ENCODE results near the gene EXOC2. TPM values are rescaled to one million over a fixed set of nuclear protein-coding genes. Genes with fewer than 3 reads are reported as not detected.

Gene EXOC2
- total RNA-seq, 1 donor from 2014 or later, result 22.6 TPM

GRCh38 chr6:678520-678919, 14.4 kb downstream of the EXOC2 start:
- H3K4me3 Mint-ChIP-seq, result no peak overlapping the region
- no peak for DNase-seq (ENCODE audit: low read depth, low spot score)
- peaks cover 8% of the 10 kb centered on the region for H3K36me3 Mint-ChIP-seq (ENCODE audit: low read depth)
- H3K9me3 Mint-ChIP-seq, result no peaks in the 10 kb centered on the region
- H3K4me1 Mint-ChIP-seq, result peaks cover 21% of the 10 kb centered on the region
- H3K27ac Mint-ChIP-seq (ENCODE audit: unreplicated experiment), result no peak overlapping the region
- no peak for TF ChIP-seq CTCF (conservative IDR thresholded peaks at IDR 0.05)
- H3K27me3 Mint-ChIP-seq (ENCODE audit: low read depth), result peaks cover 10% of the 10 kb centered on the region

GRCh38 chr6:677919-678318, 15.0 kb downstream of the EXOC2 start:
- Mint-ChIP-seq H3K4me3 (no peak overlapping the region), H3K36me3 (ENCODE audit: low read depth) (peaks cover 8% of the 10 kb centered on the region), H3K27ac (ENCODE audit: unreplicated experiment) (no peak overlapping the region), H3K27me3 (ENCODE audit: low read depth) (peaks cover 7% of the 10 kb centered on the region), H3K9me3 (no peaks in the 10 kb centered on the region), H3K4me1 (peaks cover 15% of the 10 kb centered on the region)
- no peak for TF ChIP-seq CTCF (conservative IDR thresholded peaks at IDR 0.05)
- no peak for DNase-seq (ENCODE audit: low read depth, low spot score)

- Mint-ChIP-seq H3K4me3 (no peak overlapping the region), H3K4me1 (peaks cover under 1% of the 10 kb centered on the region), H3K36me3 (ENCODE audit: low read depth) (peaks cover 16% of the 10 kb centered on the region), H3K9me3 (peaks cover 9% of the 10 kb centered on the region), H3K27me3 (ENCODE audit: low read depth) (no peaks in the 10 kb centered on the region), H3K27ac (ENCODE audit: unreplicated experiment) (no peak overlapping the region)
- DNase-seq (ENCODE audit: low read depth, low spot score), result no peak
- TF ChIP-seq CTCF (conservative IDR thresholded peaks at IDR 0.05), result no peak
Observed at GRCh38 chr6:674956-675355, 18.0 kb downstream of the EXOC2 start.

GRCh38 chr6:674406-674805, 18.5 kb downstream of the EXOC2 start:
- no peak overlapping the region for H3K27ac Mint-ChIP-seq (ENCODE audit: unreplicated experiment)
- TF ChIP-seq CTCF (conservative IDR thresholded peaks at IDR 0.05), result no peak
- DNase-seq (ENCODE audit: low read depth, low spot score), result no peak
- H3K36me3 Mint-ChIP-seq (ENCODE audit: low read depth), result peaks cover 16% of the 10 kb centered on the region
- no peaks in the 10 kb centered on the region for H3K4me1 Mint-ChIP-seq
- no peaks in the 10 kb centered on the region for H3K27me3 Mint-ChIP-seq (ENCODE audit: low read depth)
- H3K4me3 Mint-ChIP-seq, result no peak overlapping the region
- peaks cover 9% of the 10 kb centered on the region for H3K9me3 Mint-ChIP-seq

- no peak overlapping the region for H3K27ac Mint-ChIP-seq (ENCODE audit: unreplicated experiment)
- TF ChIP-seq CTCF (conservative IDR thresholded peaks at IDR 0.05), result no peak
- no peak overlapping the region for H3K4me3 Mint-ChIP-seq
- H3K9me3 Mint-ChIP-seq, result peaks cover 21% of the 10 kb centered on the region
- no peak for DNase-seq (ENCODE audit: low read depth, low spot score)
- H3K27me3 Mint-ChIP-seq (ENCODE audit: low read depth), result no peaks in the 10 kb centered on the region
- peaks cover 4% of the 10 kb centered on the region for H3K4me1 Mint-ChIP-seq
- peaks cover 27% of the 10 kb centered on the region for H3K36me3 Mint-ChIP-seq (ENCODE audit: low read depth)
Observed at GRCh38 chr6:667253-667927, 25.5 kb downstream of the EXOC2 start.

Measured in neural crest cell (in vitro differentiated cells).